HG03095 (cell line): Measurements from ENCODE around the gene KLC1.

ENCODE experiments used
- ATAC-seq: cut with Tn5 transposase; IDR thresholded peaks from one replicate; pipeline ENCODE4 v1.9.1; 2021; ENCODE audit warnings: moderate library complexity; ENCODE audit not compliant: unreplicated experiment

KLC1 gene

DNA sequence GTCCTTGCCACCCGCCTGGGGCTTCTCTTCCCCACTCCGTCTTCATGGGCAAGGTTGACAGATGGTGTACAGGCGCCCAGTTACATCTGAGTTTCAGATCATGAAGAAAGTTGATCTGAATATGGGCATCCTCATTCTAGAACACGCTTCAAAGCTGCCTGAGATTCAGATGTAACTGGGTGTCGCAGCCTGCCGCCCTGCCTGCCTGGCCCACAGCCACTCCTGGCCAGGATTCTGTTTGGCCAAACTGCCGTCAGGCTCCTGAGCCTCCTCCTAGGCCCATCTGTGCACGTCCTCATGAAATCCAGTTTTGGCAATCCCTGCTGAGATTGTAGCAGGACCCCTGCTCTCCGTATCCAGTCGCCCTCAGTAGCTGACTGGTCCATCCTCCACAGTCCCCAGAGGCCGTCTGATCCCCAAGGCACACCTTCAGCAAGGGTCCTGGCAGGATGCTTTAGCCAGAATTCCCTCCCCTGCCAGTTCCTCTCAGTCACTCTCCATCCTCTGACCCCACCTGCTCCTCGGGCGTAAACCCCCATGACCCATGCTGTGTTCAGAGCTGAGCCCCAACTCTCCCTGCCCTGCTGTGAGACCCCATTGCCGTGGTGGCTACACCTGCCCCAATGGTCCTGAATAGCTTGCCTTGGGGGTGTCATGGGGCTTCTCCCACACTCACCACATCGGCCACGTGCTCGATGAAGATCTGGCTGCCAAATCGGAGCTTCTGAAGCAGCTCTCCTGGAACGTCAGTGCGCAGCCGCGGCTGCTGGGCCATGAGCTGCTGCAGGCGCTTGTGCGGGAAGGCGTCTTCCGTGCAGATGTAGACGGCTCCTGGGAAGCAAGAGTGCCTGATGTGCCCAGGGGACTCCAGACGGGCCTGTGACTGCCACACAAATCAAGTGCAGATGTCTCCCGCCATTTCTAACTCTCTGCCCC lies 73.8 kb downstream of the KLC1 start:
- ATAC-seq = no peak

DNA sequence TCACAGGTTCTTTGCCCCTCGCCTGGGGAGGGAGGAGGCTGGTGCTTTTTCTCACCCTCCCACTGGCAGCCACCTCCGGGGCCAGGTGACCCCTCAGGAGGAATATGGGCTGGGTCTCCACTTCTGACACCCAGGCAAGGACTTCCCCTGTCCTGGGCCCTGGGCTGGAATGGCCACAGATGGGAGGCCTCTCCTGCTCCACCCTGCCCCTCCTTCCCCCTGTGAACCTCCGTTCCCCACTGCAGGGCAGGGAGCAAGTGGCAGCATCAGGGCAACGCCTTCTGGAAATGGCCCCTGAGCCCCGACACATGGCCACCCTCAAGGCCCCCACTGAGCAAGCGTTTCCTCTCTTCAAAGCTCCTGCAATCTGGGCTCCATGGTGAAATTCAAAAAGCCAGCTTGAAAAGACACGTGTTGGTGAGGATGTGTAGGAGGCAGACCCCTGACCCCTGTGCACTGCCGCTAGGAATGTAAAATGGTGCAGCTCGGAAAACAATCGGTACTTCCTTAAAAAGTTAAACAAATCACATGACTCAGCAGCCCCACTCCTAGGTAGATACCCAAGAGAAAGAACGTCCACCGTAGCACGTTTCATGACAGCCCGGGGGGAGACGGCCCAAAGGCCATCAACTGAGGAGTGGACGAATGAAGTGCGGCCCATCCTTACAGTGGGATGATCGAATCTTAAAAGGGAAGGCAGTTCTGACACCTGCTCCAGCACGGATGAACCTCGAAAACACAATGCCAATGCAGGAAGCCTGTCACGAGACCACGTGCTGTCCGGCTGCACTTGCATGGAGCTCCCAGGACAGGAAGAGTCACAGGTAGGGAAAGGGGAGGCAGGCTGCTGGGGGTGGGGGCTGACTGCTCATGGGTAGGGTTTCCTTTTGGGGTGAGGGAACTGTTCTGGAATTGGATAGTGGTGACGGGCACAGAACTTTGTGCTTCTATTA lies 74.7 kb downstream of the KLC1 start:
- ATAC-seq = no peak

DNA sequence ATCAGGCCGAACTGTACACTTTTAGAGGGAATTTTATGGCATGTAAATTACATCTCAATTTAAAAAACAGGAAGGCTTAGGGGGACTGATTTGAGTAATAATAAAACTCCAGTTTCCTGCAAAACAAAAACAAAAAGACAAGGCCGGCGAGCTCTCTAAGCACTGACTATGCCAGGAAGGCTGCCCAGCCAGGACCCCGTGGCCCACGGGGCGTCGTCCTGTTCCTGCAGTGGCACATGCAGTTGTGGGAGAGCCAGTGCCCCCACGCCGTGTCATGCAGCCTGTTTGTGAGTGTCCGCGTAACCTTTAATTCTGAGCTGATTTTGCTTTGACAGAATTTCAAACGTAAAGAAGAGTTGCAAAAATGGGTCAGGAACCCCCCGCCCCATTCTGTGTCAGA lies 75.7 kb downstream of the KLC1 start:
- ATAC-seq = no peak

DNA sequence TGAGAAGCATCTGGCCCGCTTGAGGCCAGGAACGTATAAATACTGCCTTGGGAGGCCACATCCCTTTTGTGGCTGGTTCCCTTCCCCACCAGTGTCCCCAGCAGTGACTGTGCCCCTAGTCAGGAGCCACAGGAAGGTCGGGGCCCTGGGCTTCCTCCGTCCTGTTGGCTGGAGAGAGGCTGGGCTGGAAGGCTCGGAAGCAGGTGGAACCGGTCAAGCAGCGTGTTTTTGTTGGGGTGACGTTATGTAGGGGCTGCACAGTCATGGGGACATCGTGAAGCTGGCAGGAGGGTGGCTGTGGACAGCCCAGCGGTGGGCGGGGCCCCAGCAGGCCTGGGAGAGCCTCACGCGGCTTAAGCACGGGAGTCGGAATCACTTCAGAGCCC lies 76.1 kb downstream of the KLC1 start:
- no peak for ATAC-seq

DNA sequence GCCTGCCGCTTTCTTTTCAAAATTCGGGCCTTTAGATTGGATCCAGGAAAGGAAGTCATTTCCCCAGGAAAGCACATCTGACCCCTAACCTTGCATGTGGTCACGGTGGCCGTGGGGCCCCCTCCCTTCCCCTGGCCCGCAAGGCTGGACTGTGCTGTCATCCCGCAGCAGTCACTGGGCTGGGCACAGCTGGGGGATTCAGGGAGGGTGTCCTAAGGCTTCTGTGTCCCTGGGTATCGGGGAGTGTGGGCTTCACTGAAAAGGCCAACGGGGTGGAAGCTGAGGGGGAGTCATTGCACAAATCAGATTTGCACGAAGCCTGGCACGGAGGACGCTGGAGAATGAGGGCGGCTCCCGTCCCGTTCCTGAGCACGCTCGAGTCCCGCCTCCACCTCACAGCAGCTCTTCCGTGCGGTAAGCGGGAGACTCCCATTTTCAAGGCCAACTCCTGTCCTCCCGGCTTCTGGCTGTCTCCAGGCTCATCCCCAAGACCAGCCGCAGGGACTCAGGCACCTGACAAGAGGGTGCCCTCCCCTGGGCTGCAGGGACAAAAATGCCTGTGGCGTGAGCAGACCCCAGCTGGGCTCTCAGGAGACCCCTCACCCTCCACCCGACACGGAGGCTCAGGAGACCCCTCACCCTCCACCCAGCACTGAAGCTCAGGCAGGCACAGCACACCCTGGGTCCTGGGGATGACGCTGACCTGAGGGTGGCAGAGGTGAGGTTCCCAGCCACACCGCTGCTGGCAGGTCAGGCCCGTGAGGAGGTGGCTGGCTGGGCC lies 76.7 kb downstream of the KLC1 start:
- ATAC-seq = no peak

DNA sequence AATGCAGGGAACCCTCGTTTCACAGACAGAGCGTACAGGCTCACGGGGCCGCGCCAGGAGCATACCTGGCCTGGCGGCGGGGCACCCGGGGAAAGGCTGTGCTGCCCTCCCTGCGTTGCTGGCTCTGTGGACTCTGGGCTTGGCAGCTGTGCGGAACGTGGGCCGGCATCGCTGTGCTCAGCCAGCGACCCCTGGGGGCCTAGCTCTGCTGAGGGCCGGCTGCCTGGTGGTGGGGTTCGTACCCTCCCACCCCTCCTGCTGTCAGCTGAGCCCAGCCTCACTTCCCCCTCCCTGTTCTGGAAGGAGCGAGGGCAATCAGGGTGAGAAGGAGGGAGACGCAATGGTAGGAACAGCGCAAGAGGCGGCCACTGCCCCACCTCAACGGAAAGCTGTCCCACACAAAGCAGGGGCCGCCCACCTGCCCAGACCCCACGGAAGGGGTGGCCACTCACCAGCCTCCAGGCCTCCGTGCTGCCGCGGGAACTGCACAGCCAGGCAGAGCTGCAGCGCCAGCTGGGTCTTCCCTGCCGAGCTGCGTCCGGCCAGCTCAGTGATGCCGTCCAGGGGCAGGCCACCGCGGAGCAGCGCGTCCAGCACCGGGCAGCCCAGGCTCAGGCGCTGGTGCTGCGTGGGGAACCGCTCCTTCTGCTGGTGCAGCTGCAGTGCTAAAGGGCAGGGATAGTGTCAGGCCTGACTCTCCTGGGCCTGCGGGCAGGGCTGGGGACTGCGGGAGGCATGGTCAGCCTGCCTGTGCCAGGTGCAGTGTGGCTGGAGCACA lies 77.7 kb downstream of the KLC1 start:
- no peak for ATAC-seq

DNA sequence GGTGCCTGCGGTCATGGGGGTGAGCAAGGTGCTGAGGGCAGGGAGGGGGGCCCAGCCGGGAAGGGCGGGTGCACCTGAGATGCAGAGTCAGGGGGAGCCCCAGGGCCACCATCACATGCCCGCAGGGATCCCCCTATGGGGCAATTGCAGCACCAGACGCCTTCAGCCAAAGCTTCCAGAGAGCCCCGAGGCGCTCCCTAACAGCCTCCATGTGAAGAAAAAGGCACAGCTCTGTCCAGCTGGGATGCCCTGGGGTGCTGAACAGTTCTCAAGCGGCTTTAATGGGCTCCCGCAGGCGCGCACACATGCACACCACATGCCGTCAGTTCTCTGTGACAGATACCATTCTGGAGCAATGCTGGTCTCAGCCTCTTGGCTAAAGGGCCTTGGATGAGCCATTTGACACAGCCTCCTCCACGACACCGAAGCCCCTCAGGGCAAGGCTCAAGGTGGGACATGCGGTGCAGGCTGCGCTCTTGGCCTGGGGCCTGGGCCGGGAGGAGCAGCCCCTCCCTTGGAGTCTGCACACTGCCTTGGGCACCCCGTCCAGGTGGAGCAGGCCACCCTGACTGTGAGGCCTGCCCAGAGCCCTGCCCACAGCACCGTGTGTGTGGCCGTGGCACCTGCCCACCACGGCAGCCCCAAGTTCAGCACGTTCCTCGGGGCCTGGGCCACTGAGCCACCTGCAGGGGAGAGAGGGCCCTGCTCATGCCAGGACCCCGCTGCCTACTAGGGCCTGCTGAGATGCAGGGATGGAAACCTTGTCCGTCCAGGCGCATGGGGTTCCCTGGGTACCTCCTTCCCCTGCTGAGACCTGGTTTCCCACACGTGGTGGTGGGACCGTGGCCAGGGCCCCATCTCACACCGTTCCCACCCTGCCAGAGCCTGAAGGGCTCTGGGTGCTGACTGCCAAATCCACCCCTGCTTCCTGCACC lies 78.6 kb downstream of the KLC1 start:
- ATAC-seq = no peak

DNA sequence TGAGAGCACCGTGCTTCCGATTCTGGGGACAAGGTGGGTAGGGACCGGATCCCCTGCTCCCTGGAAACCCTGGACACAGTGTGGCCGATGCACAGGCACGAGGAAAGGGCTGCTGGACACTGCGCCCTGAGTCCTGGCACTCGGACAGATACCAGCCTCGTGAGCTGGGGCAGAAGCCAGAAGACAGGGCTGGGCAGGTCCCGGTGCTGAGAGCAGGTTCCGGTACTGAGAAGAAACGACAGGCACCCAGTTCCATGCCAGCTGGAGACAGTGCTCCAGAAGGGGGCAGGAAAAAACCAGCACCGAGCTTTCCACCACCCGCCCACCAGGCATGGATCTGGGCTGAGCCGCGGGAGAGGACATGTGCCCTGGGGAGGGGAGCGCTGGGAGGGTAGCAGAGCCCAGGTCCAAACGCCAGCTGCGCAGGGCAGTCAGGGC lies 79.8 kb downstream of the KLC1 start:
- ATAC-seq = no peak

DNA sequence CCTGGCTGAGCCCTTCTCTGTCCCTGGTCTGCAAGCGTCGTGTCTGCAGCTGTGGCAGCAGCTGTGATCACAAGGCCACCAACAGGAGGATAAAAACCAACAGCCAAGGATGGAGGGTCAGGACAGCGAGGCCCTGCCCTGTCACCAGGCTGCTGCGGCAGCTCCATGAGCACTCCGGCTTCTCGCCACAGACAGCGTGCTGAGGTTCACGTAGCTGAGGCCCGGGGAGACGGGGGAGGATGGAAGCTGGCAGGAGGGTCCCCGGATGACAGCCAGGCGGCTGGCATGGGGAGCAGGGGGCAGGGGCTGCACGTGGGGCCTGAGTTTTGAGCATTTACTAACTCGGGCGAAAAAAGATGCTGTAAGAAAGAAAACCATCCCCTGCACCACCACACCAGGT lies 80.8 kb downstream of the KLC1 start:
- no peak for ATAC-seq

DNA sequence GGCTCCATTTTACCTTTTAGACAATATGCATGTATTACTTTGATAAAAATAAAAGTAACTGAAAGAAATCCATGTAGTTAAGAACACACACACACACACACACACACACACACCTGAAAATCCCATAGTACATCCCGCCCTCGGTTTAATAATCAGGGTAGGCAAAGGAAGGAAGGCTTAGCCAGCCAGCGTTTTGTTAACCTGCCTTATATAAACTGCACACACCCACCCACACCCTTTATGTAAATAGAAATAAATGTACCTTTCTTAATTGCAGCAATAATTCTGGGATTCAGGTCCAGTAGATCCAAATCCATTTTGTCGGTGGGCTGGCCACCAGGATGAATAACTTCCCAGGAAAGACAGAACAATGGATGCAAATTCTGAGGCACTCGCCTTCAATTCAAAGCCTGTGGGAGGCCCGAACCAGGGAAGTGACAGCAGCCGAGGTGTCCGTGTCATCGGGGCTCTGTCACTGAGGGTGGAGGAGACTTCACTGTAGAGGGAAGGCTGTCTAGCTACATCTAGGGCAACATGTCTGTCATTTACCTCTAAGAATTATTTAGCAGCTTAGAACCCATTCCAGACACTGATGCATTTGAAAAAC lies 81.9 kb downstream of the KLC1 start:
- ATAC-seq = no peak

DNA sequence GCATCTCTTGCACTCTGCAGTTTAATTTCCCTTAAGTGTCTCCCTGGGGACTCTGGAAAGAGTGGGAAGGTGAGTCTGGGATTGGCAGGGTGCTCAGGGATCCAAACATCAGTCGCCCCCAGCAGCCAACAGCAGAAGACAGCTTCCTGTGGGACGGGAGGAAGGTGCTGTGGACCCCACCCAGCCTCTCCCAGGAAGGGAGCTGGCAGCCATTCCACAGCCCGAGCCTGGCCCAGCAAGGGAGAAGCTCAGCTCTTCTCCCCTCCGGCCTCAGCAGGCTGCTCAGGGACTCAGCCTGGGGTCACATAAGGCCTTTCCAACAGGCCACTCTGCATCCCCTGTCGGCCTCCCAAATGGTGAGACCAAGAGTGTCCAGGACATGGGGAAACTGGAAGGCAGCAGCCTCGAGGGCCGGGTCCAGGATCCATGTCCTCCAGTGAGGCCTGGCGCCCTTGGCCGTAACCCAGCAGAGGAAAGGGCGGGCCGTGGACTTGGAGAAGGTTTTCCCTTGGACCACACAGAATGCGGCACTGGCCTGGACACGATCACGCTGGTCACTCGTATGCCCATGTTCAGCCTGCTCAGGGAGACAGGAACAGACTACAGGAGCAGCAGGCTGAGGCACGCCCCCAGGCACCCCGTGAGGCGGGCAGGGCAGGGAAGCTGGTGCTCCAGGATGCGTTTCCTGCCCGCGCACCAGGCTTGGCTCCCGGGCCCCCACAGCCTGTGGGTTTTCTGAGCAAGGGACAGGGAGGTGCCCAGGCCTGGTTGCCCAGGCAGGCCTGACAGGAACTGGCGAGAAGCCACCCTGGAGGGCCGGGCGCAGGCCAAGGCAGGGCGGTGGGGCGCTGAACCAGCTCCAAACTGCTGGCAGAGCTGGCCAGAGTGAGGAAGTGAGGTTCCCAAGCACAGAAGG lies 82.8 kb downstream of the KLC1 start:
- no peak for ATAC-seq

DNA sequence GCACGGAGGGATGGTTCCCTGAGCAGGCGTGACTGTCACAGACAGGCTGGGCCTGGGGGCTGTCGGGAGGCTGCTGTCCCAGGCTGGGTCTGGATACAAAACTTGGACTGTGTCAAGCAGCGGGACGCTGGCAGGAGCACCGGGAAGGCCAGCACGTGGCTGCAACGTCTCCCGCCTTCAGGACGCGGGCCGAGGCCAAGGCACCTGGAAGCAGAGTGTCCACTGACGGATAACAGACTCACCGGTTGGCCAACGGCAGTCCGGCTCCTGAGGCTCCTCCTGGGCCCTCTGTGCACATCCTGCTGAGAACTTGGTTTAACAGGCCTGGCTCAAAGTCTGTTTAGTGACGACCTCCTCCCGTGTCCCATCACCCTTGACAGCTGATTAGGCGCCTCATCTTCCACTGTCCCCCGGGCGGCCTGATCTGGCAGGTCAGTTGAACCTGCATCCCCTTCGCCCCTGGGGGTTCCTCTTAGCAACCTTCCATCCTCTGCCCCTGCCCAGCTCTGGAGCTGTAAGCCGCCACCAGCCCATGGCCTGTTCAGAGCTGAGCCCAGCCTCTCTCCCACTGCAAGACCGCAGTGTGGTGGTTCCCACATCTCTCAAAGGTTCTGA lies 83.7 kb downstream of the KLC1 start:
- no peak for ATAC-seq

DNA sequence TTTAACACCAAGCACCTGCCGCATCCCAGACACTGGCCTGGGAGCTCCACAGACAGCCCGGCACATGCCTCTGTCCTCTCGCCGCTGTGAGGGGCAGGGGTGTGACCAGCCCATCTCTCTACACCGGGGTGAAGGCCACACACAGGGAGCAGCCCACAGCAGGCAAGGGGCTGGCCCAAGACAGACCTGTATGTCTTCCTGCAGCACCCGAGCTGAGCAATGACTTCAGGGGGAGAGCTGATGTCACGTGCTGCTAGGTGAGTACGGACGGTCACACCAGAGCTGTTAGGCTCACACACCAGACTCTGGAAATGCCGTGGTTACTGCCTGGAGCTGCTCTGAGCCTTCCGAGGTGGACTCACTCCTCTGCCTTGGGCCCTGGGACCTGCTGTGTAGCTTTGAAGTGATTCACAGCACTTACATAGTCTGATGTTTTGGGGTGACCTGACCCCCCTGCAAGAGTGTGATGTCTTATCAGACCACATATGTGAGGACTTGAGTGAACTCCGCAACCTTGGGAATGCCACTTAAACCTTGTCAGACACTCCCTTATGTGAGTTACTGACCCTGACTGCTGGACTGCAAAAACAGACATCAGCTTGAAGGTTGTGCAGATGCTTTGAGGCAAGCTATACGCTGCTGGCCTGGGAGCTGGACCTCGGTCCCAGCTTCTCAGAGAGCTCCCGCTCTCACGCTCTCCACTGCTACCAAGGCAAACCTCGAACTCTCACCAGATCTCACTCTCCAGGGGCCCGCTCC lies 84.5 kb downstream of the KLC1 start:
- ATAC-seq = no peak

DNA sequence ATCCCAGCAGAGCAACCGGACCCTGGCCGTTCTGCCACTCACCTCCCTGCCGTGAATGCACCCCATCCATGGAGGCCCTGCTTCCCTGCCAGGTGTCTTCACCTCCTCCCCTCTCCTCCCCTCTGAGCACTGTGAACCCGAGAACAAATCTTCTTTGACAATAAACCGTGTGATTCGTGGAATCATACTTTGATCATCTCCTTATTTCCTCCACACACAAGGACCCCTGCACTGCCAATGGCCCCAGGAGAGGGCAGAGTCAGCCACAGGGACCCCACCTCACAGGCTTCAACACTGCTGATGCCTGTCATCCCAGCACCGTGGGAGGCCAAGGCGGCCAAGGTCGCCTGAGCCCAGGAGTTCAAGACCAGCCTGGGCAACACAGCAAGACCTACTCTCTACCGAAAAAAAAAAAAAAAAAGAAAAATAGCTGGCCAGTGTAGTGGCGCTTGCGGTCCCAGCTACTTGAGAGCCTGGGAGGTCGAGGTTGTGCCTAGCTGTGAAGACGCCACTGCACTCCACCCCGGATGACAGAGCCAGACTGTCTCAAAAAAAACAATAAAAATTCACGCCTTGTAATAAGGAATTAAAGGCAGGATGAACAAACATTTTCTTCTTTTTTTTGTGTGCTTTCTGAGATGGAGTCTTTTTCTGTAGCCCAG lies 85.2 kb downstream of the KLC1 start:
- no peak for ATAC-seq

DNA sequence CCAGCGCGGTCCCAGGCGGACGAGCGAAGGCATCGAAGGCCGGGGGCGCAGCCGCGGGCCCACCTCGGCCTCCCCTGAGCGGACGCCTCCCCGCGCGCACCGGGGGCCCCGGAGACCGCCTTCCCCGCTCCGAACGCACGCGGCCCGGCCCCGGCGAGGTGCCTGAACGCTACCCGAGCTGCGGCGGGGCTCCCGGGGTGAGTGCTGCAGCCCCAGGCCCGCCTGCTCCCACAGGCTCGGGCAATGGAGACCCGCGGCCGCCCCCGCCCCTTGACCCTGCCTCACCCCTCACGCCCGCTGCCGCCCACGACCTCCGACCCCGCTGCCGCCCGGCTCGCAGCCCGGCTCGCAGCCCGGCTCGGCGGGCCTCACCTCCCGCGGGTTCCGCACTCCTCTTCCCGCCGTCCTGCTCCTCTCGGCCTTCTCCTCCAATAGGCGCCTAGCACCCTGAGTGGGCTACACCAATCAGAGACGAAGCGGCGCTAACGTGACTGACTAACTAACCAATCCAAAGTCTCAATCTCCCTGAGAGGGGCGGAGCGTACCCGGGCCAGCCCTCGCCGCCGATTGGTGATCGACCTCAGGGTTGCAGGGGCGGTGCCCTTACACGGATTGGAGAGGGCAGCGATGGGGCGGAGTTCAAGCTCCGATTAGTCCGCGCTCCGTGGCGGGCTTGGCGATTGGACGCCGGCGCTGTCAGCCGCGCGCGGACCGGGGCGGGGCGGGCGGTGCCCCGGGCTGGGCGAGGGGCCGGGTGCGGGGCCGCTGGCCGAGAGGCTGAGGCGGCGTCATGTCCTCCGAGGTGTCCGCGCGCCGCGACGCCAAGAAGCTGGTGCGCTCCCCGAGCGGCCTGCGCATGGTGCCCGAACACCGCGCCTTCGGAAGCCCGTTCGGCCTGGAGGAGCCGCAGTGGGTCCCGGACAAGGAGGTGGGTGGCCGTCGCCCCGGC lies 86.3 kb downstream of the KLC1 start, which contains the start of the genes XRCC3 and ZFYVE21:
XRCC3 (minus strand) TSS at position 400 of the 949 bp plus-strand sequence. CDS start 4,364 bp downstream, outside the sequence.
ZFYVE21 (plus strand) TSS at position 759 of the 949 bp plus-strand sequence; CDS start at position 791, 32 bp downstream.
- peak; percentile 91 for ATAC-seq
